Astrocyte of the spinal cord (primary cell): ENCODE measurements around the gene RAB17.

Experiments
- DNase-seq: peaks from one replicate; pipeline ENCODE4 v3.0.0; 2011; ENCODE audit warnings: low read depth, low spot score
- H3K4me3 ChIP-seq: 2 replicates; pipeline ENCODE4 v1.5.1; 2011; ENCODE audit warnings: low read depth, mild to moderate bottlenecking, low read length, moderate library complexity
- CTCF ChIP-seq: IDR thresholded peaks from 2 replicates; pipeline ENCODE4 v1.5.1; 2012; ENCODE audit warnings: low read depth, mild to moderate bottlenecking, low read length, inconsistent platforms
- in situ Hi-C: cut with HindIII; loops from 2 replicates; pipeline ENCODE4 v1.10.0; 2017; ENCODE audit warnings: low sequenced_read_pairs

RAB17 gene

GRCh38 chr2:237575869-237576862, 14.4 kb downstream of the RAB17 start:
- H3K4me3 ChIP-seq, result no peak overlapping the region
- in situ Hi-C loops, result no loop called here
- no peak for TF ChIP-seq CTCF
- no peak for DNase-seq

GRCh38 chr2:237574894-237575868, 15.4 kb downstream of the RAB17 start:
- H3K4me3 ChIP-seq, result no peak overlapping the region
- no peak for TF ChIP-seq CTCF
- in situ Hi-C loops, result no loop called here
- no peak for DNase-seq

- DNase-seq, result no peak
- TF ChIP-seq CTCF, result no peak
- H3K4me3 ChIP-seq, result no peak overlapping the region
- in situ Hi-C loops, result no loop called here
These were observed 16.1 kb downstream of the RAB17 start for GRCh38 chr2:237574467-237574866.

GRCh38 chr2:237573721-237574415, 16.7 kb downstream of the RAB17 start:
- in situ Hi-C loops, result no loop called here
- H3K4me3 ChIP-seq, result no peak overlapping the region
- no peak for TF ChIP-seq CTCF
- no peak for DNase-seq

GRCh38 chr2:237572742-237573101, 17.8 kb downstream of the RAB17 start:
- no peak for TF ChIP-seq CTCF
- H3K4me3 ChIP-seq, result no peak overlapping the region
- in situ Hi-C loops, result no loop called here
- DNase-seq, result no peak
